Activated naive CD4-positive, alpha-beta T cell (primary cell): ENCODE measurements around the gene TIMM10.

Experiments
- DNase-seq, 4 experiments: peaks; one replicate each; lab custom pipeline; 2025; lab: John Stamatoyannopoulos, UW

The TIMM10 gene

GRCh38 chr11:57530596-57531507, at the start of gene TIMM10:
TIMM10 (minus strand) TSS chr11:57530754; CDS start chr11:57530189, 565 bp downstream.
- peak; percentile 69 to 86 (median 79) for DNase-seq

DNA sequence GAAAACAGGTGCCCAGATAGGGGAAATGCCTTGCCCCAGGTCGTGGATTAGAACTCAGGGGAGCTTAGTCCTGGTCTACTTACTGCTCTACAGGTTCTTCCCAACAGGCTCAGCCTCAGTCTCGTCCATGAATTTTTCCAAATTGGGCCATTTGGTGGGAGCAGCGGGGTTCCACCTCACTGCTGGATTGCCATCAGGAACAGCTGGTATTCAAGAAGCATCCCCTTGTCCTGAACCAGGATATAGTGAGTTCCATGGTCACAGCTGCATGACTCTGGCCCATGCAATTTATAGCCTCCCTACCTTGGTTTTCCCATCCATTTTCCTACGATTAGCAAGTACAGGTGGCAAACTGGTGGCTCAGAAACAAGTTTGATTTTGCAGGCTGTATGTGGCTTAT, 43.5 kb upstream of the TIMM10 start:
- no peak for DNase-seq

- DNase-seq = no peak
These were observed 41.1 kb upstream of the TIMM10 start for GRCh38 chr11:57571606-57572005.

DNA sequence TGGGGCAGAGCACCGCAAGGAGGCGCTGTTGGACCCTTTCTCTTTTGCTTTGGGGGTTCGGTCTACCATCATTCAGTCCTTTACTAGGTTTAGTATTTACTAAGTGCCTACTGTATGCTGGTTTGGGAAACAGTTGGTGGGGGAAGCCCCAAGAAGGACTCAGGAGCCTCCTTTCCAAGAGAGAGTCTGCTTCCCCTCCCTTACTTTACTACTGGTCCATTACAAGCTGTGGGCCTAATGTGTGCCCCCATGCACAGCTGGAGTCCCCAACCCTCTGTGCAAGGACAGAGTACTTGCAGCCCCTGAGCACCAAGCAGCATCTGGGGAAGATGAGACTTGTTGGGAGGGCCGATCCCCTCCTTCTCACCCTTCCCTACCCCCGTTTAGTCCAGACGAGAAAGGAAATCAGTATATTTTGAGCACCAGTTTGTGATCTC, 37.8 kb upstream of the TIMM10 start:
- peak; percentile 60 to 87 (median 83) for DNase-seq

DNA sequence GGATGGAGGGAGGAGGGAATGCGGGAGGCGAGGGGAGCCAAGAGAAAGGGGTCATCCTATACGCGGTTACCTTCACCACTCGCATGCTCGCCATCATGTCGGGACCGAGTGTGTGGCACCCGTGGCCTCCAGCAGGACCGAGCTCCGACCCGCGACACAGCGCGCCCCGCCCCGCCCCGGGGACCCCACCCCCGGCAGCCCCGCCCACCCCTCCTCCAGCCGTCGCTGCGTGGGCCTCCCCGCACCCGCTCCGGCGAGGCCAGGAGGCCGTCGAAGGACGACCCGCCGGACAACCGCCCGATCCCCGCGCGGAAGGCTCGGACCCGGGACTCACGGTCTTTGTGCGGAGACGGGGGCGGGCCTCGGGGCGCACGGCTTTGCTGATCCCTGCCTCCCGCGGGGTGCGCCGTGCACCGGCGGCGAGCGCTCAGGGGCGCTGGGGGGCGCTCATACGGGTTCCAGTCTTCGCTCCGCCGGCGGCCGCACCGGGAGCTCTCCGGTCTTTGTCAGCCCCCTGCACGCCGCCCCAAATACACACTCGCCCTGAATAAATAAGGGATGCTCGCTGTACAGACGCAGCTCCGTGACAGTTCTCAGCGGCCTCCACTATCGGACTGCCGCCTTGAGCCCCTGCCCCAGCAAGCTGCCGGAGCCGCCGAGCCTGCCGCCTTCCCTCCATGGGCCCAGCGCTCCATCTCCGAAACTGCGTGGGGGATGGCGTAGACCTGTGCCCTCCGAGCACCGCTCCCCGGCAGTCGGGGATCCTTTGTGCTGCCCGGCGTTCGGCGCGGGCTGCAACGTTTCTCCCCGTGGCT, 37.2 kb upstream of the TIMM10 start, which contains the start of gene UBE2L6:
Gene UBE2L6 (minus strand): TSS at position 158 of the 815 bp plus-strand sequence. CDS start 61 bp downstream, at position 97.
- DNase-seq = peak; percentile 23 to 70 (median 38)

DNA sequence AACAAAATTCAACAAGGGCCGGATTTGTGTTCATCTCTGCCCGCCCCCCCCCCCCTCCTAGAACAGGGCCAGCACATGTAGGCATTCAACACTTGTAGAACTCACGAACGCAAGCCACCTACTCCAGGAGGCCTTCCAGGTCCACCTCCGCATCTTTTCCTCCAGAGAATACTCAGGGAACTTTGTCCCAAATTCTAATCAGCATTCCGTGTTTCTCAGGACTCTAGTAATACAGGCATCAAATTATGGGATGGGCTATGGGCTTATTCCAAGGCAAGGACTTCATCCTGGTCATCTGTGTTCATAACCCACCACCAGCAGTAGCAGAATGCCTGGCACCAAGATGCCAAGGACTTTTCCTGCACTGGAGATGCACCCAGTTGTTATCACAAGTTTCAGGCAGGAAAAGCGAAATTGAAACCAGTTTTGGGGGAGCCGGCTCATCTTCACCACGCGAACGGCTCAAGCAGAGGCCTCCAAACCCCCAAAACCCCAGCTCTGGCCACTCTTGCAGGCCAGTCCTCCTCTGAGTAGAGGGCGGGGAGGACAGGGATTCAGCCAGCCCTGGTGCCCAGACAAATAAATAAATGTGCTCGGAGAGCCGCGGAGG, 36.5 kb upstream of the TIMM10 start:
- no peak for DNase-seq

GRCh38 chr11:57566005-57566904, 35.7 kb upstream of the TIMM10 start:
- no peak for DNase-seq

GRCh38 chr11:57562596-57562995, 32.0 kb upstream of the TIMM10 start:
- DNase-seq = no peak

DNA sequence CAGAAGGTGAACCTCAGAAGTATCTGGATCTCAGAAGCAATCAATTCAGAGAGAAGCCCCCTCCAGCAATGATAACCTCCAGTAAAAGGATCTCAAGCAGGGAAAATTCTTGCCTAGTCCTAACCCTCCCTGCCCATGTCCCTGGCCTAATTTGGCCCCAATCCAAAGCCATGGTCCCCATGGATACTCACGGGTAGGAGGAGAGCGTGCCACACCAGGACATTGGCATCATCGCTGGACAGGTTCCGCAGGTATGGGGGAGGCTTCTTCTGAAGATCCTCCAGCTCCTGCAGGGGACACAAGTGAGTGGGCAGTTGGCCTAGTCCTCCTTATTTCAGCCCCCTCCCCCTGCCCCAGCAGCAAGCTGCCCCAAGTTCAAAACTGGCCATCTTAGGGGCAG, 29.6 kb upstream of the TIMM10 start:
- DNase-seq = no peak

- no peak for DNase-seq
These were observed 25.5 kb upstream of the TIMM10 start for GRCh38 chr11:57556041-57556440.

GRCh38 chr11:57555393-57555792, 24.8 kb upstream of the TIMM10 start:
- no peak for DNase-seq

- no peak for DNase-seq
These were observed 21.9 kb upstream of the TIMM10 start for GRCh38 chr11:57552479-57552878.

GRCh38 chr11:57551941-57552340, 21.4 kb upstream of the TIMM10 start:
- DNase-seq = no peak

- no peak for DNase-seq
These were observed 19.4 kb upstream of the TIMM10 start for GRCh38 chr11:57549983-57550382.

- no peak for DNase-seq
These were observed 17.4 kb upstream of the TIMM10 start for GRCh38 chr11:57547854-57548377.

GRCh38 chr11:57546869-57547475, 16.4 kb upstream of the TIMM10 start:
- no peak for DNase-seq

- DNase-seq = no peak
These were observed 15.9 kb upstream of the TIMM10 start for GRCh38 chr11:57546451-57546850.

- DNase-seq = no peak
These were observed 15.3 kb upstream of the TIMM10 start for GRCh38 chr11:57545883-57546282.

DNA sequence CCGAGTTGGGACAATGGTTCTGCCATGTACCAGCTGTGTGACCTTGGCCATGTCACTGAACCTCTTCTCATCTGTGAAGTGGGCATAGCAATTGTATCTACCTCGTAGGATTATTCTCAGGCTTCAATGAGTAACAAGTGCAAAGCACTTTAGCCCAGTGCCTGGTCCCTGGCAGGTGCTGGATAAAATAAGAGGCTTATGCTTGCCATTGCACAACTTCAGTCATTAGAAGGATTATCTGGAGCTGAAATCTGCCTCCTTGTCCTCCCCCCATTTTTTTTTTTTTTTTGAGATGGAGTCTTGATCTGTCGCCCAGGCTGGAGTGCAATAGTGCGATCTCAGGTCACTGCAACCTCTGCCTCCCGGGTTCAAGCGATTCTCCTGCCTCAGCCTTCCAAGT, 14.0 kb upstream of the TIMM10 start:
- DNase-seq = no peak

DNA sequence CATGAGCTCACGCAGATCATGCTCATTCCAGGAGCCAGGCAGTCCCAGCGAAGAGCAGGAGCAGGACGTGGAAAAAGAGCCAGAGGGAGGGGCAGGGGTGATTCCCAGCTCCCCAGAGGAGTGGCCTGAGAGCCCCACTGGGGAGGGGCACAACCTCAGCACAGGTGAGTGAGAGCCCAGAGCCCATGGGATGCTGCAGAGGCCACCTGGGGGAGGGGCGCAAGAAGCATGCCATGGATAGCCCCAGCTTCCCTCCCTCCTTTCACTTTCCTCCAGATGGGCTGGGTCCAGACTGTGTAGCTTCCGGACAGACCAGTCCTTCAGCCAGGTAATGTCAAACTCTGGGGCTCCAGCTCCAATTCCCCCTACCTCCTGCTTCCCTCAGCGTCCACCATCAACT, 13.0 kb upstream of the TIMM10 start:
- no peak for DNase-seq

- DNase-seq = no peak
These were observed 12.0 kb upstream of the TIMM10 start for GRCh38 chr11:57542582-57542981.
